MCF 10A (cell line): Measurements from ENCODE around the gene DLG2. TPM values are rescaled to one million over a fixed set of nuclear protein-coding genes. Genes with fewer than 3 reads are reported as not detected.
"Not testable (repeated sequence)": the region's sequence is repeated elsewhere in the genome, so short reads cannot be mapped to it uniquely, and the experiment has no call there.

Experiments
- BruUV-seq: library from RNA; stranded (reverse); fragments of 400-500 nt; replicated peaks from 2 replicates; lab custom pipeline; 2021; lab: Mats Ljungman, UMichigan
- CTCF ChIA-PET: fragments of 300-600 bp; sonication (Branson Sonifier 250); formaldehyde crosslinking; extraction: SDS; loops from one replicate; lab custom pipeline; 2021; ENCODE audit warnings: antibody characterized with exemption, inconsistent platforms; lab: Yijun Ruan, JAX
- POLR2A ChIA-PET: fragments of 300-600, 350-650 bp; sonication (Branson Sonifier 250); formaldehyde crosslinking; extraction: SDS; loops from one replicate; lab custom pipeline; 2020; ENCODE audit warnings: antibody characterized with exemption, inconsistent platforms; lab: Yijun Ruan, JAX
- DNase-seq: peaks from one replicate; pipeline ENCODE4 v3.0.0-alpha.2; 2018; ENCODE audit not compliant: unreplicated experiment
- H3K27ac Mint-ChIP-seq: one replicate; pipeline ENCODE4 v1.8.0; 2022; ENCODE audit warnings: mild to moderate bottlenecking, low read depth, mixed read lengths; ENCODE audit not compliant: unreplicated experiment
- H3K27me3 Mint-ChIP-seq: one replicate; pipeline ENCODE4 v1.8.0; 2022; ENCODE audit warnings: mixed read lengths; ENCODE audit not compliant: insufficient read depth, unreplicated experiment
- H3K36me3 Mint-ChIP-seq: one replicate; pipeline ENCODE4 v1.8.0; 2022; ENCODE audit warnings: mild to moderate bottlenecking, moderate library complexity, mixed read lengths; ENCODE audit not compliant: insufficient read depth, unreplicated experiment
- H3K4me1 Mint-ChIP-seq: one replicate; pipeline ENCODE4 v1.8.0; 2022; ENCODE audit warnings: mixed read lengths; ENCODE audit not compliant: insufficient read depth, unreplicated experiment
- H3K4me3 Mint-ChIP-seq: one replicate; pipeline ENCODE4 v1.8.0; 2022; ENCODE audit warnings: mild to moderate bottlenecking, moderate library complexity, mixed read lengths; ENCODE audit not compliant: unreplicated experiment
- H3K9me3 Mint-ChIP-seq: one replicate; pipeline ENCODE4 v1.8.0; 2022; ENCODE audit warnings: mixed read lengths; ENCODE audit not compliant: unreplicated experiment
- intact Hi-C: fragments of 100-400 bp; cut with micrococcal nuclease; formaldehyde crosslinking; loops from 2 replicates; pipeline ENCODE4 v1.14.1; 2022
- total RNA-seq: library from RNA; stranded (reverse); gene quantifications from 2 replicates; pipeline ENCODE4 v1.2.3, GENCODE V29; 2022
- TF ChIP-seq, protein P1 (sequence below): fragments of 200-600 bp; IDR thresholded peaks from one replicate; pipeline ENCODE4 v1.8.0; 2022; ENCODE audit warnings: antibody characterized with exemption, mild to moderate bottlenecking; ENCODE audit not compliant: unreplicated experiment

DLG2 gene
- total RNA-seq, 1 experiment from 2014 or later, result 0.26 TPM

DNA sequence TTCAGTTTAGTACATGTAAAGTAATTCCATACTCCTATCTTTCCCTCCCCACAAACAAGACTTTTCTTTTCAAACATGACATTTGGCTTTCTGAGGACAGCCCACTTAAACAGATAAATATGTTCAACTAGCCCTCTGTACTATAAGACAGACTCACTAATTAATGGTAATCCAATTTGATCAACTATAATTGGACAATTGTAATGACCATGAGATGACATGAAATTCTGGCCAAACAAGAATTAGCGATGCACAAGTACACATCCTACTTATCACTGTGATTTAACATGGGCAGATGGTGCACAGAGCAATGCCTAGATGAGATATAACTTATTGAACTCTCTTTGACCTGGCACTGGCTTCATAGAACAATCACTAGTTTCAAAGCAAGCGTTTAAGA, 1307.3 kb downstream of the DLG2 start:
- ChIA-PET POLR2A (no interaction called here), CTCF (no interaction called here)
- no peaks in the 10 kb centered on the region for H3K36me3 Mint-ChIP-seq
- H3K4me1 Mint-ChIP-seq, result no peaks in the 10 kb centered on the region
- H3K9me3 Mint-ChIP-seq, result no peaks in the 10 kb centered on the region
- no TSS peak for BruUV-seq
- intact Hi-C loops, result no loop called here
- TF ChIP-seq, protein P1, sequence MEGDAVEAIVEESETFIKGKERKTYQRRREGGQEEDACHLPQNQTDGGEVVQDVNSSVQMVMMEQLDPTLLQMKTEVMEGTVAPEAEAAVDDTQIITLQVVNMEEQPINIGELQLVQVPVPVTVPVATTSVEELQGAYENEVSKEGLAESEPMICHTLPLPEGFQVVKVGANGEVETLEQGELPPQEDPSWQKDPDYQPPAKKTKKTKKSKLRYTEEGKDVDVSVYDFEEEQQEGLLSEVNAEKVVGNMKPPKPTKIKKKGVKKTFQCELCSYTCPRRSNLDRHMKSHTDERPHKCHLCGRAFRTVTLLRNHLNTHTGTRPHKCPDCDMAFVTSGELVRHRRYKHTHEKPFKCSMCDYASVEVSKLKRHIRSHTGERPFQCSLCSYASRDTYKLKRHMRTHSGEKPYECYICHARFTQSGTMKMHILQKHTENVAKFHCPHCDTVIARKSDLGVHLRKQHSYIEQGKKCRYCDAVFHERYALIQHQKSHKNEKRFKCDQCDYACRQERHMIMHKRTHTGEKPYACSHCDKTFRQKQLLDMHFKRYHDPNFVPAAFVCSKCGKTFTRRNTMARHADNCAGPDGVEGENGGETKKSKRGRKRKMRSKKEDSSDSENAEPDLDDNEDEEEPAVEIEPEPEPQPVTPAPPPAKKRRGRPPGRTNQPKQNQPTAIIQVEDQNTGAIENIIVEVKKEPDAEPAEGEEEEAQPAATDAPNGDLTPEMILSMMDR, result no peak
- peaks cover 26% of the 10 kb centered on the region for H3K27me3 Mint-ChIP-seq
- H3K4me3 Mint-ChIP-seq, result no peak overlapping the region
- H3K27ac Mint-ChIP-seq, result no peak overlapping the region
- DNase-seq, result no peak

DNA sequence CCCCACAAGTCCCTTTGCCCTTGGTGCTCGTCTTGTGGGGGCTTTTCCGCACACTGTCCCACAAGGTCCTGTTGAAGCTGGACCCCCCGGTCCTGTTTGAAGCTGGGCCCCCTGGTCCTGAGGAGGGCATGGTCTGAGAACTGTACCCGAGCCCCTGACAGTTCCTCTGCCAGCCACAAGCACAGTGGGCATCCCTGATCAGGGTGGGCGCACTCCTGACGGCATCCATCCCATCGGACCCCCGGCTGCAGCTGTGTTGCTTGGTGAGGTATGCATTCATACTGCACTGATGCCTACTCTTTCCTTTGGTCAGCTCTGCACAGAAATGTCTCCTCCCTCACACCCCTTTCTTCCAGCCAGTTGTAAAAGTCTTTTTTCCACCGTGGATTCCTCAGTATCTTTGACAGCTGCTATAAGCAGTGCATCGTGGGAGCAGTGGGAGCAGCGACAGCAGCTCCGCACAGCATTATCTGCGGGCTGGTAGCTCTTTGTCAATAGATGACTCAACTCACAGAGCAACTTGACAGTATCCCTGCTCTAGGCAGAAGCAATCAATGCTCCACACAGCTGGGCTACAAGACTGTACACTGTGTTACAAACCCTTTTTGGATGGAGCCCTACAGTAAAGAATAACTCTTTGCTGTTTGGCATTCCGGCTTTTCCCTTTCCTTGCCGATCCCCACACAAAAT, 1310.1 kb downstream of the DLG2 start:
- Mint-ChIP-seq H3K27ac (no peak overlapping the region), H3K9me3 (no peaks in the 10 kb centered on the region), H3K4me3 (no peak overlapping the region), H3K4me1 (no peaks in the 10 kb centered on the region), H3K36me3 (no peaks in the 10 kb centered on the region), H3K27me3 (peaks cover 14% of the 10 kb centered on the region)
- ChIA-PET POLR2A (no interaction called here), CTCF (interaction anchor here (0.6 to 0.8 kb wide), 2 partner anchors 67 to 229 kb away, joined by 3 to 4 read pairs; no protein-coding TSS in a partner anchor)
- intact Hi-C loops, result no loop called here
- BruUV-seq, result no TSS peak
- TF ChIP-seq, protein P1, result no peak
- no peak for DNase-seq

DNA sequence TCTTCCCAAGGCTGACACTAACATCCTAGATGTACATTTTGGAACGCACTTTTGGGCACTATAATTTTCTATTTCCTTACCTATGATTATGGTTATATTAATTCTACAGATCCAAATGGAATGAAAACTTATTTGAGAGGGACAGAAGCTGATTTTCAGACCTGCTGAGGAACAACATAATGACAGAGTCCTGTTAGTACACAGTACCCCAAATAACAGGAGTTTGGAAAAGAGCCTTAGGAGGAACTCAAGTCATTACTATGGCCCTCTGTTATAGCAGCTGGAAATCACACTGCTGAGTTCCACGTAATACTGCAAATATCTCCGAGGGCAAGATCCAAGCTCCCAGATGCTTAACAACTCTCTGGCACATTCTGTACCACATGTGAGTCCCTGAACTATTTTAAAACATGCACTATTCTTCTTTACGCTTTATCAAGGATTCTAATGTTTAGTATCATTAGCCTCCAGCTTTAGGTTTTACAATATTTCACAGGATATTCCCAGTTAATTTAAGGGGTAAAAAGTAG, 1313.2 kb downstream of the DLG2 start:
- CTCF ChIA-PET, result no interaction called here
- H3K4me1 Mint-ChIP-seq, result no peaks in the 10 kb centered on the region
- POLR2A ChIA-PET, result no interaction called here
- no TSS peak for BruUV-seq
- intact Hi-C loops, result no loop called here
- peaks cover 4% of the 10 kb centered on the region for H3K36me3 Mint-ChIP-seq
- H3K9me3 Mint-ChIP-seq, result no peaks in the 10 kb centered on the region
- DNase-seq, result no peak
- H3K27me3 Mint-ChIP-seq, result no peaks in the 10 kb centered on the region
- no peak overlapping the region for H3K4me3 Mint-ChIP-seq
- no peak overlapping the region for H3K27ac Mint-ChIP-seq
- TF ChIP-seq, protein P1, result no peak

DNA sequence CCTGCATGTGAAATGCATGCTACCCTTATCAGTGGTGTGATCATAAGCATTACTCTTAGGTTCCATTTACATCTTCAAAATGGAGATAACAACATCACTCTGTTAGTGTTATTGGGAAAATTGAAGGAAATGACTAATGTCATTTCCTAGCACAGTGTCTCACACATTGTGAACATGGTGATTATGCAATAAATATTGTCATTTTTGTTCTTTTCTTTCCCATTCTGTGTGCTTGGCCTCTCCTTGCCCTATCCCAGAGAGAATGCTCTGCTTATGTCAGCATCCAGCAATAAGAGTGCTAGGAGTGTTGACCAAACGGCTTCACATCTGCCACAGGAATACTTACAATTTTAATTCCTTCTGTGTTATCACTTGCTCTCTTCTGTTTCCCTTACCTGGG, 1316.9 kb downstream of the DLG2 start:
- Mint-ChIP-seq H3K27me3 (no peaks in the 10 kb centered on the region), H3K9me3 (no peaks in the 10 kb centered on the region), H3K4me1 (no peaks in the 10 kb centered on the region), H3K27ac (no peak overlapping the region), H3K4me3 (no peak overlapping the region), H3K36me3 (peaks cover 4% of the 10 kb centered on the region)
- TF ChIP-seq, protein P1, result no peak
- BruUV-seq, result no TSS peak
- CTCF ChIA-PET, result no interaction called here
- POLR2A ChIA-PET, result interaction anchor here (1.2 kb wide), 1 partner anchor 8 kb away, joined by 6 read pairs; no protein-coding TSS in a partner anchor
- intact Hi-C loops, result no loop called here
- DNase-seq, result no peak

DNA sequence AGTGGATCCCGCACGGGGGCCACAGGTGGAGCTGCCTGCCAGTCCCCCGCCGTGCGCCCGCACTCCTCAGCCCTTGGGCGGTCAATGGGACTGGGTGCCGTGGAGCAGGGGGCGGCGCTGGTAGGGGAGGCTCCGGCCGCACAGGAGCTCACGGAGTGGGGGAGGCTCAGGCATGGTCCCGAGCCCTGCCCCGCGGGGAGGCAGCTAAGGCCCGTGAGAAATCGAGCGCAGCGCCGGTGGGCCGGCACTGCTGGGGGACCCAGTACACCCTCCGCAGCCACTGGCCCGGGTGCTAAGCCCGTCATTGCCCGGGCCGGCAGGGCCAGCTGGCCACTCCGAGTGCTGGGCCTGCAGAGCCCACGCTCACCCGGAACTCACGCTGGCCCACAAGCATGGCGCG, 1318.7 kb downstream of the DLG2 start:
- intact Hi-C loops, BruUV-seq, H3K9me3 Mint-ChIP-seq, CTCF ChIA-PET, H3K4me3 Mint-ChIP-seq, H3K36me3 Mint-ChIP-seq, H3K27ac Mint-ChIP-seq, H3K27me3 Mint-ChIP-seq, DNase-seq, H3K4me1 Mint-ChIP-seq, POLR2A ChIA-PET: not testable (repeated sequence)
